ENCODE measurements around the gene NBL1.
A peak's percentile ranks its signal among the peaks of the same experiment; 100 is the strongest.

The NBL1 gene

DNA sequence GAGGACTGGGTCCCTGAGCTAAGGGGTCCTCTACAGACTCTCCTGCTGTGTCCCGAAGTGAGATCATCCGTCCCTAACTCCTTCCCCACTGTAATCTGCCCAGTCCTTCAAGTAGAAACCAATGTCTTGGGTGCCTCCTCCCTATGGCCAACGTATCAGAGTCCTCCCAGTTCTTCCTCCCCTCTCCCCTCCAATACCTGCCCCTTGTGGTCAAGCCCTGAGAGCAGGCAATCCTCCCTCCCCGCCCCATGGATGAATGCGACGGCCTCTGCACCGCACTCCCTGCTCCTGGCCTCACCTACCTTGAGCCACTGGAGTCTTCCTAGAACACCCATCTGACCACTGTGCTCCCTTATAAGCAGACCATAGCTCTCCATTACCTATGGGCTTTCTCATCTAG lies 51.7 kb downstream of the NBL1 start:
- TF ChIP-seq POLR2AphosphoS5 (IDR thresholded peaks at IDR 0.05; ENCODE audit: low read depth, low read length) = no peak
- TF ChIP-seq TAF1 (IDR thresholded peaks at IDR 0.05; ENCODE audit: borderline replicate concordance, low read depth, low read length) = no peak
- no peak for TF ChIP-seq POLR2A (IDR thresholded peaks at IDR 0.05; ENCODE audit: low read depth, low read length)
- FAIRE-seq (no peak), DNase-seq (ENCODE audit: insufficient read length) (no peak)

DNA sequence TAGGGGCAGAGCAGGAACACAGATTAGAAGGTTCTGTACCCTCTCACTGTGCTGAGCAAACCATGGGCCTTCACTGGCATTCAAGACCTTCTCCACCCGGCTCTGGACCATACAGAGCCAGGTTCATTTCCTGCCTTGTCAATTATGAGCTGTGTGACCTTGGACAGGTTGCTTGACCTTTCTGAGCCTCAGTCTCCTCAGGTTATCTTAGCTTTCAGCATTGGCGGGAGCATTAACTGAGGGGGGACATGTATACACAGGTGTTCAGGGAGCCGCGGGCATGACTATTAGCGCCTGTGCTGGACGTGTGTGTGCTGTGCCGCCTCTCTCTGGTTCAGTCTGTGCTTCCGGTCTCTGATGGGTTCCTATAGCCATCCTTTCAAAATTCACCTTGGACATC lies 52.7 kb downstream of the NBL1 start:
- FAIRE-seq (no peak), DNase-seq (ENCODE audit: insufficient read length) (no peak)
- TF ChIP-seq TAF1 (IDR thresholded peaks at IDR 0.05; ENCODE audit: borderline replicate concordance, low read depth, low read length) (no peak), POLR2AphosphoS5 (IDR thresholded peaks at IDR 0.05; ENCODE audit: low read depth, low read length) (no peak), POLR2A (IDR thresholded peaks at IDR 0.05; ENCODE audit: low read depth, low read length) (no peak)

- DNase-seq (ENCODE audit: insufficient read length) (peak; percentile 48), FAIRE-seq (peak; percentile 58)
- TF ChIP-seq TAF1 (IDR thresholded peaks at IDR 0.05; ENCODE audit: borderline replicate concordance, low read depth, low read length) = no peak
- no peak for TF ChIP-seq POLR2AphosphoS5 (IDR thresholded peaks at IDR 0.05; ENCODE audit: low read depth, low read length)
- no peak for TF ChIP-seq POLR2A (IDR thresholded peaks at IDR 0.05; ENCODE audit: low read depth, low read length)
These were observed 54.1 kb downstream of the NBL1 start for GRCh38 chr1:19698181-19698580.

DNA sequence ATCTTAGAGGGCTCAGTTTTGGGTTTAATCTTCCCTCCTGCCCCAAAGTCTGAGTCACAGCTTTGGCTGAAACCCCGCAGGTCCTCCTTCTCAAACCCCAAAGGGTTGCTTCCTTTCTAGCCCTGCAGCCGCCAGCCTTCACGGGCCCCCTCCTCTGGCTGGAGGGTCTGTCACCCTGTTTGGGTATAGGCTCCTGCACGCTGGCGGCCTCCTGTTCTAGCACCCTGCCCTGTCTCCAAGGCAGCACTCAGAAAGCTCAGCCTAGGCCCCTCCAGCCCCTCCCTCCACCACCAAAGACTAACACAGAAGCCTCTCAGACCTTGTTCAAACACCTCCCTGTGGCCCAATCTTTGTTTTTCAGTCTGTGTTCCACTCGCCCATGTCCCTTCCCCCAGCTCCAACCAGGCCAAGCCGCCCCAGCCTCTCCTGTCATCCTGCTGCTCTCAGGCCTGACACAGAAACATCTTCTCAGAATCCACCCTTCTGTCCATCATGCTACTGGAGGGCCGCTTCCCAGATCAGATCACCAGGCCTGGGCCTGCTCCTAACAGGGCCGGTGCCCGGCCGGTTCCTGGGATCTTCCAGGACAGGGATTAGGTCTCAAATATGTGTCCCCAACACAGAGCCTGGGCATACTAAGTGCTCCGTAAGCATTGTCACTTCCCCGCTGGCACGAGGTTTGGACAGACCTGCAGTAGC lies 56.1 kb downstream of the NBL1 start:
- DNase-seq (ENCODE audit: insufficient read length) = no peak
- TF ChIP-seq POLR2AphosphoS5 (IDR thresholded peaks at IDR 0.05; ENCODE audit: low read depth, low read length) (no peak), POLR2A (IDR thresholded peaks at IDR 0.05; ENCODE audit: low read depth, low read length) (no peak), TAF1 (IDR thresholded peaks at IDR 0.05; ENCODE audit: borderline replicate concordance, low read depth, low read length) (no peak)
- FAIRE-seq = no peak

- DNase-seq (ENCODE audit: insufficient read length) (no peak), FAIRE-seq (no peak)
- TF ChIP-seq POLR2AphosphoS5 (IDR thresholded peaks at IDR 0.05; ENCODE audit: low read depth, low read length) (no peak), POLR2A (IDR thresholded peaks at IDR 0.05; ENCODE audit: low read depth, low read length) (no peak), TAF1 (IDR thresholded peaks at IDR 0.05; ENCODE audit: borderline replicate concordance, low read depth, low read length) (no peak)
These were observed 59.2 kb downstream of the NBL1 start for GRCh38 chr1:19703280-19703679.

DNA sequence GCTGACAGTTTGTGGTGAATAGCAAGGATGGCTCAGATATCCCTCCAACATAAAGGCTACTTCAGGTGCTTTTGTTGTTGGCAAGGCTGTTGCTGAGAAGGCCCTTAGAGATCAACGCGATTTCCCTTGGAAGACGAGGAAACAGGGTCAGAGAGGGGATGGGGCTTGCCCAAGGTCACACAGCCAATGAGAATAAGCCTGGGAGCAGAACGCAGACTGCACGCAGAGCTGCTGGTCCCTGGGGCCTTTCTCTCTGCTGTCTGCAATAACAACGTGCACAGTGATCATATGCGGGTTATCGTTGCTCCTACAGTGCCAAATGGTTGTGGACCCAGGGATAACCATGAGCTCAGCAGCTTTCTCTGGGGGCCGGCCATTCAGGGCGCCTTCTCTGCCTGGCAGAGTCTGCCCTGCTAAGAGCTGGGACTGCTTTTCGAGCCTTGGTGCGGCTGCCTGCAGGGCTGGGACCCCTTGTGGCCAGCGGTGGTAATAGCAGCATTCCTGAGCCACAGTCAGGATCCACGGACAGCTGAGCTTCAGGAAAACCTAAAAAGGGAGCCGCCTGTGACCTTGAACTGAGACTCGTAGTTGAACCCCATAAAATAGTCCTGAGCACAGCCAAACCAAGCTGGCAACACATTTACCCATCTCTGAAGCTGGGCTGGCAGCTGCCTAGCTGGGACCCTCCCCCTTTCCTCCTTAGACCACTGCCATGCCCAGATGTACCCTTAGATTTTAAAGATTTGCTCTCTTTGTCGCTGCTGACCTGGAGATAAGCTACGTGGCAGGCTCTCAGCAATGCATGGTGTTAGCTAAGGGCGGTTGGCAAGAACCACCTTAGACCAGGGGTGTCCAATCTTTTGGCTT lies 60.4 kb downstream of the NBL1 start:
- no peak for TF ChIP-seq TAF1 (IDR thresholded peaks at IDR 0.05; ENCODE audit: borderline replicate concordance, low read depth, low read length)
- TF ChIP-seq POLR2AphosphoS5 (IDR thresholded peaks at IDR 0.05; ENCODE audit: low read depth, low read length) = no peak
- TF ChIP-seq POLR2A (IDR thresholded peaks at IDR 0.05; ENCODE audit: low read depth, low read length) = no peak
- FAIRE-seq (peak; percentile 93), DNase-seq (ENCODE audit: insufficient read length) (peak; percentile 58)

GRCh38 chr1:19705464-19705863 lies 61.4 kb downstream of the NBL1 start:
- FAIRE-seq = no peak
- DNase-seq (ENCODE audit: insufficient read length) = no peak
- TF ChIP-seq TAF1 (IDR thresholded peaks at IDR 0.05; ENCODE audit: borderline replicate concordance, low read depth, low read length) (no peak), POLR2A (IDR thresholded peaks at IDR 0.05; ENCODE audit: low read depth, low read length) (no peak), POLR2AphosphoS5 (IDR thresholded peaks at IDR 0.05; ENCODE audit: low read depth, low read length) (no peak)

- FAIRE-seq (no peak), DNase-seq (ENCODE audit: insufficient read length) (no peak)
- TF ChIP-seq POLR2AphosphoS5 (IDR thresholded peaks at IDR 0.05; ENCODE audit: low read depth, low read length) = no peak
These were observed 62.0 kb downstream of the NBL1 start for GRCh38 chr1:19706136-19706535.
